ENCODE measurements around the gene STAB2.

Gene STAB2

GRCh38 chr12:103667125-103667524, 80.1 kb downstream of the STAB2 start:
- Histone ChIP-seq H3K36me3 (ENCODE audit: control insufficient read depth, low read length) (no peaks in the 10 kb centered on the region), H3K27ac (ENCODE audit: low read depth, low read length) (no peak overlapping the region), H3K4me2 (ENCODE audit: low read length) (no peak overlapping the region), H3F3A (ENCODE audit: control insufficient read depth, insufficient read depth) (no peaks in the 10 kb centered on the region), H3K4me3 (ENCODE audit: low read length) (no peak overlapping the region), H3K9me2 (replicated peaks; ENCODE audit: control insufficient read depth, low read length) (no peaks in the 10 kb centered on the region), H3K79me2 (ENCODE audit: control insufficient read depth, low read length) (no peaks in the 10 kb centered on the region), H3K4me1 (ENCODE audit: control insufficient read depth, low read length) (no peaks in the 10 kb centered on the region), H4K20me1 (ENCODE audit: control insufficient read depth, insufficient read depth, low read depth, low read length) (no peaks in the 10 kb centered on the region), H3K9me3 (ENCODE audit: control insufficient read depth, insufficient read depth, low read length) (no peaks in the 10 kb centered on the region), H3K27me3 (ENCODE audit: control insufficient read depth, low read length) (no peaks in the 10 kb centered on the region; the same call in 1 of the 2 replicates)
- no peak for TF ChIP-seq EZH2phosphoT487 (IDR thresholded peaks at IDR 0.05; ENCODE audit: borderline replicate concordance, low read length)
- TF ChIP-seq CTCF (IDR thresholded peaks at IDR 0.05; ENCODE audit: low read depth, low read length, poor library complexity, severe bottlenecking) = no peak

GRCh38 chr12:103668520-103668919, 81.4 kb downstream of the STAB2 start:
- H3K9me3 ChIP-seq (ENCODE audit: control insufficient read depth, insufficient read depth, low read length) = no peaks in the 10 kb centered on the region
- H3K27ac ChIP-seq (ENCODE audit: low read depth, low read length) = no peak overlapping the region
- H3F3A ChIP-seq (ENCODE audit: control insufficient read depth, insufficient read depth) = no peaks in the 10 kb centered on the region
- no peak overlapping the region for H3K4me2 ChIP-seq (ENCODE audit: low read length)
- no peak overlapping the region for H3K4me3 ChIP-seq (ENCODE audit: low read length)
- H3K79me2 ChIP-seq (ENCODE audit: control insufficient read depth, low read length) = no peaks in the 10 kb centered on the region
- no peaks in the 10 kb centered on the region for H3K9me2 ChIP-seq (replicated peaks; ENCODE audit: control insufficient read depth, low read length)
- TF ChIP-seq EZH2phosphoT487 (IDR thresholded peaks at IDR 0.05; ENCODE audit: borderline replicate concordance, low read length) = no peak
- no peak for TF ChIP-seq CTCF (IDR thresholded peaks at IDR 0.05; ENCODE audit: low read depth, low read length, poor library complexity, severe bottlenecking)
- no peaks in the 10 kb centered on the region for H3K36me3 ChIP-seq (ENCODE audit: control insufficient read depth, low read length)
- H4K20me1 ChIP-seq (ENCODE audit: control insufficient read depth, insufficient read depth, low read depth, low read length) = no peaks in the 10 kb centered on the region
- no peaks in the 10 kb centered on the region for H3K4me1 ChIP-seq (ENCODE audit: control insufficient read depth, low read length)
- H3K27me3 ChIP-seq (ENCODE audit: control insufficient read depth, low read length) = no peaks in the 10 kb centered on the region

GRCh38 chr12:103671367-103671766, 84.3 kb downstream of the STAB2 start:
- H3K27me3 ChIP-seq (ENCODE audit: control insufficient read depth, low read length) = no peaks in the 10 kb centered on the region
- H3K27ac ChIP-seq (ENCODE audit: low read depth, low read length) = no peak overlapping the region
- H3K36me3 ChIP-seq (ENCODE audit: control insufficient read depth, low read length) = no peaks in the 10 kb centered on the region
- H3K4me1 ChIP-seq (ENCODE audit: control insufficient read depth, low read length) = no peaks in the 10 kb centered on the region
- no peaks in the 10 kb centered on the region for H3F3A ChIP-seq (ENCODE audit: control insufficient read depth, insufficient read depth)
- no peak for TF ChIP-seq CTCF (IDR thresholded peaks at IDR 0.05; ENCODE audit: low read depth, low read length, poor library complexity, severe bottlenecking)
- H3K4me3 ChIP-seq (ENCODE audit: low read length) = no peak overlapping the region
- no peak overlapping the region for H3K4me2 ChIP-seq (ENCODE audit: low read length)
- no peaks in the 10 kb centered on the region for H3K79me2 ChIP-seq (ENCODE audit: control insufficient read depth, low read length)
- no peaks in the 10 kb centered on the region for H3K9me2 ChIP-seq (replicated peaks; ENCODE audit: control insufficient read depth, low read length)
- no peaks in the 10 kb centered on the region for H3K9me3 ChIP-seq (ENCODE audit: control insufficient read depth, insufficient read depth, low read length)
- H4K20me1 ChIP-seq (ENCODE audit: control insufficient read depth, insufficient read depth, low read depth, low read length) = no peaks in the 10 kb centered on the region

All from DOHH2 (cell line).